ENCODE results near the gene ITM2A. TPM values are rescaled to one million over a fixed set of nuclear protein-coding genes. Genes with fewer than 3 reads are reported as not detected.

ITM2A gene
- total and polyA plus RNA-seq, 10 donors = 12.6 to 35.7 (median 24.7) TPM

DNA sequence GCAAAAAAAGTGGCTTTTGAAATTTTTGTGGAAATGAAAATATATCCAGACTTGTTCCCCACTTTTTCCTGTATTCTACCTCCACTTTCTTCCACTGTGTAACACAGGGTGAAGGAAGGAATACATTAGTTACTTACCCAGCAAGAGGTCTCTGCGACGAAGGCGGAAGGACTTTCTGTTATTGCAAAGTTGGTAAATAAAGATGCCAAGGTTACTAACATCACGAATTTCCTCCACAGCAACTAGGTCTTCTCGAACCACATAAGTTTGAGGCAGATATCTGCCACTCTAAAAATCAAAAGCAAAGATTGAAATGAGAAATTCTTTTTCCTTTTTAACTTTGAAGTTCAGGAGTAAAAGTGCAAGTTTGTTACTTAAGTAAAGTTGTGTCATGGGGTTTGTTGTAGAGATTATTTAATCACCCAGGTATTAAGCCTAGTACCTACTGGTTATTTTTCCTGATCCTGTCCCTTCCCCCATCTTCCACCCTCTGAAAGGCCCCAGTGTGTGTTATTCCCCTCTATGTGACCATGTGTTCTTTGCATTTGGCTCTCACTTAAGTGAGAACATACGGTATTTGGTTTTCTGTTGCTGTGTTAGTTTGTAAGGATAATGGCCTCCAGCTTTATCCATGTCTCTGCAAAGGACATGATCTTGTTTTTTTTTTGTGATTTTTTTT, 5.8 kb downstream of the ITM2A start:
- intact Hi-C loops (cut with DNase I; ENCODE audit: low total_unique reads) = no loop called here
- WGBS, 5 donors = 55 to 85% (median 78%) methylated on average over 6 of the region's 6 CpGs

GRCh38 chrX:79336869-79337815, 30.0 kb downstream of the ITM2A start:
- DNase-seq = no peak
- TF ChIP-seq CTCF (IDR thresholded peaks at IDR 0.05 in 8 of 11, conservative IDR thresholded peaks at IDR 0.05 in 3 of 11) = no peak
- TF ChIP-seq POLR2A (IDR thresholded peaks at IDR 0.05) = no peak
- no peak for TF ChIP-seq POLR2AphosphoS5 (IDR thresholded peaks at IDR 0.05)
- Histone ChIP-seq H3K4me3 (peak overlapping the region in 1 of 8 donors; percentile 30), H3K27ac (no peak overlapping the region), H3K27me3 (replicated peaks in 1 of 7) (no peaks in the 10 kb centered on the region), H3K4me1 (no peaks in the 10 kb centered on the region), H3K36me3 (no peaks in the 10 kb centered on the region), H3K9me3 (no peaks in the 10 kb centered on the region)
- intact Hi-C loops (cut with DNase I; ENCODE audit: low total_unique reads) = no loop called here
- 56 to 75% (median 66%) methylated on average over 5 of the region's 5 CpGs for WGBS, 5 donors

More for the DNA sequence above, 5.8 kb downstream of the ITM2A start:
- no peak for TF ChIP-seq POLR2A (IDR thresholded peaks at IDR 0.05)
- H3K27me3 ChIP-seq (replicated peaks in 1 of 7) = no peaks in the 10 kb centered on the region
- H3K4me1 ChIP-seq = no peaks in the 10 kb centered on the region
- no peak overlapping the region for H3K27ac ChIP-seq
- no peak for DNase-seq
- no peaks in the 10 kb centered on the region for H3K36me3 ChIP-seq
- no peak overlapping the region for H3K4me3 ChIP-seq
- no peaks in the 10 kb centered on the region for H3K9me3 ChIP-seq

DNA sequence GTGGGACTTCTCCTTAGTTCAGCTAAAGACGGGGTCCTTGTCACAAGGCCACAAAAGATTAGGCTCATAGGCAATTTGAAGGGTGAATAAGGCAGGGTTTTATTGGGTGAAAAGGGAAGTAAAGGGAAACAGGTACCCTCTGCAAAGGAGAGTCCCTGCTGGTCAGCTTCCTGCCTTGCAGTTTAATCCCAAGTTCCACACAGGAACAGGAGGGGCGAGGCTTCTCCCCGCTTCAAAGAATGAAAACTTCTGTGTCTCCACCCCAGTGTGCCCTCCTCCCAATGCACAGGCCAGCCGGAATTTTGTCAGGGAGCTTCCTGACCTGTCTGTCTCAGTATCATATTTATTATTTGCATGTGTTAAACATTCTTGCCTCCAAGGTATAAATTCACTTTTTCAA, 37.1 kb downstream of the ITM2A start:
- Histone ChIP-seq H3K4me1 (no peaks in the 10 kb centered on the region), H3K9me3 (no peaks in the 10 kb centered on the region), H3K4me3 (no peak overlapping the region), H3K27ac (no peak overlapping the region), H3K27me3 (replicated peaks in 1 of 7) (no peaks in the 10 kb centered on the region), H3K36me3 (no peaks in the 10 kb centered on the region)
- WGBS, 5 donors = 42 to 76% (median 60%) methylated on average over 4 of the region's 4 CpGs
- TF ChIP-seq CTCF (IDR thresholded peaks at IDR 0.05 in 8 of 11, conservative IDR thresholded peaks at IDR 0.05 in 3 of 11) (no peak), POLR2A (IDR thresholded peaks at IDR 0.05) (no peak), POLR2AphosphoS5 (IDR thresholded peaks at IDR 0.05) (no peak)
- intact Hi-C loops (cut with DNase I; ENCODE audit: low total_unique reads) = no loop called here
- no peak for DNase-seq

GRCh38 chrX:79325263-79325958, 41.7 kb downstream of the ITM2A start:
- peak; percentile 37 for DNase-seq
- H3K36me3 ChIP-seq = no peaks in the 10 kb centered on the region
- no peak overlapping the region for H3K4me3 ChIP-seq
- H3K27ac ChIP-seq = peak overlapping the region in 1 of 8 donors; percentile 15
- H3K9me3 ChIP-seq = no peaks in the 10 kb centered on the region
- no peaks in the 10 kb centered on the region for H3K27me3 ChIP-seq (replicated peaks in 1 of 7)
- H3K4me1 ChIP-seq = no peaks in the 10 kb centered on the region
- WGBS, 5 donors = 56 to 88% (median 69%) methylated on average over 3 to 8 of the region's 8 CpGs
- intact Hi-C loops (cut with DNase I; ENCODE audit: low total_unique reads) = no loop called here
- TF ChIP-seq POLR2A (IDR thresholded peaks at IDR 0.05) (no peak), POLR2AphosphoS5 (IDR thresholded peaks at IDR 0.05) (no peak), CTCF (IDR thresholded peaks at IDR 0.05 in 8 of 11, conservative IDR thresholded peaks at IDR 0.05 in 3 of 11) (no peak)

Other genes with a start within 250 kb of the ITM2A start
- gene GPR174, start 222.6 kb downstream of the ITM2A start, total RNA-seq = 10 to 100 TPM; 18.2 to 47.9 (median 23.3) TPM
- gene GPR174, start 222.6 kb downstream of the ITM2A start, polyA plus RNA-seq = 1 to 10 TPM; 3.6 to 4.7 (median 3.9) TPM